Stimulated activated CD8-positive, alpha-beta memory T cell treated with anti-CD3 and anti-CD28 coated beads, Interleukin-4, amount 100 ng/mL, for 4 hours (primary cell): ENCODE data around the gene USP40.

Experiments
- DNase-seq, 2 donors: peaks; one replicate each; pipeline ENCODE4 v3.0.0-alpha.2; 2020; ENCODE audit warnings: low read depth in 2 of 2, low spot score in 1 of 2

USP40 gene

DNA sequence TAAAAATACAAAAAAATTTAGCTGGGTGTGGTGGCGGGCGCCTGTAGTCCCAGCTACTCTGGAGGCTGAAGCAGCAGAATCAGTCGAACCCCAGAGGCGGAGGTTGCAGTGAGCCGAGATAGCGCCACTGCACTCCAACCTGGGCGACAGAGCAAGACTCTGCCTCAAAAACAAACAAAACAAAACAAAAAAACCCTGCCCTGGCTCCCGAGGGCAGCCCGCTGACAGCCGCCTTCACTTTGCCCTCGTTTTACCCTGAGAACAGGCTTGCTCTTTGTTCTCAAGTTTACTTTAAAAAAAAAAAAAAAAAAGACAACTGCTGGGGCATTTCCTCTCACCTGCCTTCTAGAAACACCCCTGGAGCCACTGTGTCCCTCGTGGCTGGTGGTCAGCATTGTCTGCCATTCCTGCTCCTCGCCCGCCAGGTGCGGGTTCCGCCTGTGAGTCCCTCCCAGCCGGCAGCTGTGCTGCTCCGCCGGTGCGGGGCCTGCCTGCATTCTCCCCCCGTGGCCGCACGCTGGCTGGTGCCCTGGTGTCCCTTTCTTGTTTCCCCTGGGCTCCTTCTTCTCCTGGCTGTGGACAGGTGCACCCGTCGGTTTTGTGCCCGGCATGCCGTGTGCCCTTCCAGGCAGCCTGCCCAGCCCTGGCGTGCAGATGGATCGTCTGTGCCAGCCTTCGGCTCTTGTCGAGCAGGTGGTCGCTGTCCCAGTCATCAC, 105.7 kb downstream of the USP40 start:
- DNase-seq = no peak

- no peak for DNase-seq
Observed at GRCh38 chr2:233459426-233459825, 107.2 kb downstream of the USP40 start.

GRCh38 chr2:233458826-233459225, 107.8 kb downstream of the USP40 start:
- DNase-seq = no peak

- no peak for DNase-seq
Observed at GRCh38 chr2:233458031-233458610, 108.5 kb downstream of the USP40 start.

DNA sequence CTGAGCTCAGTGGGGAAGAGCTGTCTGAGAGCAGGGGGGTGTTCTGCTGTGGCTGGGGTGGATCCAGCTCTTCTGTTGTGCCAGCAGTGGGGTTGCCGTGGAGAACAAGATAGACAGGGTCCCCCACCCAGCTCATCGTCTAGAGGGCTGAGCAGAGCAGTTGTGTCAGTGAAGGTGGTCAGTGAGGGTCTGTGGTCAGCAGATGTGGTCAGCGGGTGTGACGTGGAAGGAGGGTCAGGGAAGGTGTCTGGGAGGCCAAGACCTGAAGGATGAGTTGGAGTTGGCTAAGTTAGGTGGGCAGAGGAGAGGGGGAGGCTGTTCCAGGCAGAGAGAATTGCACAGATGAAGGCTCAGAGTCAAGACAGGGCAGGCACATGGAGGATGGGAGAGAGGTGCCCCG, 109.2 kb downstream of the USP40 start:
- DNase-seq = no peak

DNA sequence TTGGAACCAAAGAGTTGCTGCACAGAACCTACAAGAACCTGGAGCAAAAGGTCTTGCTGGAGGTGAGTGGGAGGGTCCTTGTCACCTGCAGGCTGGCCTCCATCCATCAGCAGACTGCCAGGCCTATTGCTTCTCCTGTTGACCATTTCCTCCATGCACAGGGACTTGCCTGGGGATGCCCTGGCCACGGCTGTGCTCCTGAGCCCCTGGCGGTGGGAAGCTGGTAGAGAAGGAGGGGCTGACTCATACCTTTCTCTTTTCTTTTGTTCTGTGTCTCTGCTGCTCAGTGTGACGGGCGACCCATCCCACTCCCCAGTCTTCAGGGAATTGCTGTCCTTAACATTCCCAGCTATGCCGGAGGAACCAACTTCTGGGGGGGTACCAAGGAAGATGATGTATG, 109.6 kb downstream of the USP40 start:
- DNase-seq = no peak

- DNase-seq = no peak
Observed at GRCh38 chr2:233456111-233456510, 110.5 kb downstream of the USP40 start.

DNA sequence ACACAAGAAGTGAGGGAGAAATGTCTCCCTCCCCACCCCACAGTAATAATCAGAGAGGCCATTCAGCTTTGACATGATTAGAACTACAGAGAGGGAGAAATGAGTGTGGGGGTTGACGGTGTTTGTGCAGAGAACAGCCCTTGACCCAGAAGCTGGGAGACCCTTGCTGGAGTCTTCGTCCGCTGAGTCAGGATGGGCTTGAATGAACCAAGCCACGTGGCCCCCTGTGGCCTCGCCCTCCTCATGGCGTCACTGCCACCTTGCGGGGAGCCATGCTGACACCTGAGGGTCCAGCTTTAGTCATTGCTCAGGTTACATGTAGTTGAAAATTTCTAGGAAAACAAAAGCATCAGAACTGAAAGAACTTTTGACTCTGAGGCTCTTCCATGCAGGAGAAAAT, 111.1 kb downstream of the USP40 start:
- DNase-seq = no peak

- no peak for DNase-seq
Observed at GRCh38 chr2:233455006-233455405, 111.6 kb downstream of the USP40 start.

DNA sequence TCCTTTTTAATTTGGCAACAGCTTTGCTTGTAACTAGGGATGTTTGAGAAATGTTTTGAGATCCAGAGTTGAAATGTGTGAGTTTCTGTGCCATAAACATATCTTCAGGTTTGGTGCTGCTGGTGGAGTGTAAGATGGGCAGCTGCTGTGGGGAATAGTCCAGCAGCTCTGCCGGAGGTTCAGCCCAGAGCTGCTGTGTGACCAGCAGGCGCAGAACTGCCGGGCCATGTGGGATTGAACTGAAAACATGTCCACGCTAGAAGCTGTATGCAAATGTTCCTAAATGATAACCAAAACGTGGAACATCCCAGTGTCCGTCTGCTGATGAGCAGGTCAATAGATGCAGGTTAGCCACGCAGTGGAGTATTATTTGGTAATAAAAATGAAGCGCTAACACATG, 112.7 kb downstream of the USP40 start:
- DNase-seq = no peak

- no peak for DNase-seq
Observed at GRCh38 chr2:233453111-233453915, 113.3 kb downstream of the USP40 start.

DNA sequence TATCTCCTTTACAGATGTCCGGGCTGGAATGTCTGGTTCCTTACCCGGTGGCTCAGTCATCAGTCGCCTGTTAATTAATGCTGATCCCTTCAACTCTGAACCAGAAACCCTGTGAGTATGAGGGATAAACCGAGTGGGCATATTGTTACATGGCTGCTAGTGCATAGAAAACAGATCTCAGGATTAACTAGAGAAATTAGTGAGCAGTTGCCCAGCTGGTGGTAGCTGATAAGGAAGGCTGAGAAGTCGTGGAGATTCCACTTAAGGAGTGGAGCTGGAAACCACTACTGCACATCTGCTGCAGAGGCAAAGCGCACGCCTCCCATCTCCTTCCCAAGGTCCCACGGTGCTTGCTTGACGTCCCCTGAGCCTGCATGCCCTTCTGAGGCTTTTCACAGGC, 114.6 kb downstream of the USP40 start:
- no peak for DNase-seq

- DNase-seq = no peak
Observed at GRCh38 chr2:233450864-233451575, 115.6 kb downstream of the USP40 start.

DNA sequence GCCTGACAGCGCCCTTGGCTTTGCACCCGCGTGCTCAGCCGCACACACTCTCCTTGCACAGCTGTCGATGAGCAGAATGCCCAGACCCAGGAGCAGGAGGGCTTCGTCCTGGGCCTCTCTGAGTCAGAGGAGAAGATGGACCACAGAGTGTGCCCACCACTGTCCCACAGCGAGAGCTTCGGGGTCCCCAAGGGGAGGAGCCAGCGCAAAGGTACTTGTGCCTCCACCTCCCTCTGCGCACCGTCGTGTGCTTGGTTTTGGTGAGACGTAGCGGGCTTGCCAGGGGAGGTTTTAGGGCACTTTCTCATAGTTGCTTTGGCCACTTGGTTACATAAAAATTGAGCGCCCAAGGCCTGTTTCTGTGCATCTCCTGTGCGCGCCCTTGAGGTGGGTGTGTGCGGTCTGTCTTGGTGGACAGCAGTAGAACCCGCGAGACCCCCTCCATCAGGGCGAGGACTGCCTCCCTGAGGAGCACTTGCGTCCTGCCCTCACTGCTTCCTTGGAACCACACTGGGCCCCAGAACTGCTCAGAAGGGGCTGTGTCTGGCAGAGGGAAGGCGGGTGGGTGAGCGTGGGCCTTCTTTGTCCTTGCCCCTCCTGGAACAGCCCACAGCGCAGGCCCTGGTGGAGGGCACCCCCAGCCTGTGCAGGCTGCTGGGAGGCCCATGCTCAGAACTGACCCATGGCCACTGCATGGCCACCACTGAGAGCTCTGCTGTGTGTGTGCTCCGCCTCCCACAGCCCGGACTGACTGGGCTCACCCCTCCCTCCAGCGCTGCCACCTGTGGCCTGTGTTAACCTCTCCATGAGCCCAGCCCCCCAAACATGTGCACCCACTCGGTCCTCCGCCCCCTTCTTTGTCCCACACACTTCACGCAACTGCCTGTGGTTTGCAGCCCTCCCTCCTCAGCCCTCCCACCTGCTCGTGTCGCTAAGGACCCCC, 116.4 kb downstream of the USP40 start:
- DNase-seq = no peak

DNA sequence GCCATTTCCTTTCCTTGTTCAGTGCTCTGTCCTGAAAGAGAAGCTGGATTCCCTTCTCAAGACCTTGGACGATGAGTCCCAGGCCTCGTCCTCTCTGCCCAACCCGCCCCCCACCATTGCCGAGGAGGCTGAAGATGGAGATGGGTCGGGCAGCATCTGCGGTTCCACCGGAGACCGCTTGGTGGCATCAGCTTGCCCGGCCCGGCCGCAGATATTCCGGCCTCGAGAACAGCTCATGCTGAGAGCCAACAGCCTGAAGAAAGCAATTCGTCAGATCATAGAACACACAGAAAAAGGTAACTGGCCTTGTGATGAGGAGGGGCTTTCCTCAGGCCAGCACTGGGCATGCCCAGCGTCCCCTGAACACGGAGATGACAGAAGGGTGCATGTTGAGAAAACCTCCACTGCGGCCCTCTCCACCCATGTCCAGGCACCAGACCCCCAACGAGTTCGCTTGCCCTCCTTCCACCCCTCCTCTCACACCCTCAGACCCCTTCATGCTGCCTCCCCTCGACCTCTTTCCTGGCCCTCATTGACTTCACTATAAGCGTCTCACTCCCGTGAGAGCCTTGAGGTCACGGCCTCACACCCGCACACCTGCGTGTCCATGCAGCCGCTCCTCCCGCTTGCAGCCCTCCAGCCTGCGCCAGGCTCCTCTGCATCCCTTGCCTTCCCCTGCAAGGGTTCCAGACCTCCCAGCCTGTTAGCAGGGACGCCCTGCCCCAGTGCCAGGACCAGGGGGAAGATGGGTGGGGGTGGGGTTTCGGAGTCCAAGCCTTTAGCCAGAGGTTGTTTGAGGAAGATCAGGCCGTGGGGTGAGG, 117.3 kb downstream of the USP40 start:
- DNase-seq = no peak

GRCh38 chr2:233448575-233448974, 118.0 kb downstream of the USP40 start:
- no peak for DNase-seq

DNA sequence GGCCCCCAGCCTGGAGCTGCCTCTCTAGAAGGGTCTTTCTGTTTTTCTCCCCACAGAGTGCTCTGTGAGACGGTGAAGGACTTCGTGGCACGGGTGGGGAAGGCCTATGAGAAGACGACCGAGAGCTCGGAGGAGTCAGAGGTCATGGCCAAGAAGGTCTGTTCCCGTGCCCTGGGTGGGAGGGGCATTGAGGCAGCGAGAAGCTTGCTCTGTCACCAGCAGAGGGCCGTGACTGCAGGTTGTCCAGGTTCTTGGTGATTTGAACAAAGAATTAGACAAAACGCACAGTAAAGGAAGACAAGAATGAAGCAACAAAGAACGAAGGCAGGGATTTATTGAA, 118.4 kb downstream of the USP40 start:
- no peak for DNase-seq

GRCh38 chr2:233447506-233448219, 118.9 kb downstream of the USP40 start:
- no peak for DNase-seq

GRCh38 chr2:233446606-233447305, 119.8 kb downstream of the USP40 start:
- DNase-seq = no peak
